ENCODE data around the gene IFI27. TPM values are rescaled to one million over a fixed set of nuclear protein-coding genes. Genes with fewer than 3 reads are reported as not detected.

Gene IFI27
- total RNA-seq, 4 donors from 2014 or later = 61.2 to 247 (median 175) TPM

GRCh38 chr14:94113490-94113889 lies 3.0 kb downstream of the IFI27 start:
- H3K9me3 ChIP-seq = no peaks in the 10 kb centered on the region
- peak overlapping the region in 3 of 4 donors; percentile 78 to 84 (median 80) for H3K27ac ChIP-seq
- ATAC-seq = no peak
- H3K4me3 ChIP-seq = peak overlapping the region in 1 of 2 donors; percentile 49
- H3K36me3 ChIP-seq = no peaks in the 10 kb centered on the region
- 50% methylated on average over 2 of the region's 6 CpGs for WGBS, 2 donors (ENCODE audit: low coverage in 1 of 2)
- TF ChIP-seq EP300 (IDR thresholded peaks at IDR 0.05) (no peak), CTCF (IDR thresholded peaks at IDR 0.05) (no peak), POLR2A (IDR thresholded peaks at IDR 0.05) (no peak), POLR2AphosphoS5 (IDR thresholded peaks at IDR 0.05) (no peak)
- H3K27me3 ChIP-seq = peaks cover 4% of the 10 kb centered on the region
- H3K4me1 ChIP-seq = peaks cover 0 to 32% (median 17%) of the 10 kb centered on the region in 3 donors

- WGBS, 2 donors (ENCODE audit: low coverage in 1 of 2) = 46 to 71% methylated on average over 2 to 4 of the region's 5 CpGs
- H3K27me3 ChIP-seq = peaks cover 5% of the 10 kb centered on the region
- no peak for TF ChIP-seq CTCF (IDR thresholded peaks at IDR 0.05)
- TF ChIP-seq EP300 (IDR thresholded peaks at IDR 0.05) = no peak
- TF ChIP-seq POLR2AphosphoS5 (IDR thresholded peaks at IDR 0.05) = no peak
- no peak for TF ChIP-seq POLR2A (IDR thresholded peaks at IDR 0.05)
- H3K36me3 ChIP-seq = no peaks in the 10 kb centered on the region
- peak overlapping the region in 3 of 4 donors; percentile 78 to 84 (median 80) for H3K27ac ChIP-seq
- peaks cover 0 to 32% (median 17%) of the 10 kb centered on the region in 3 donors for H3K4me1 ChIP-seq
- peaks cover 0 to 1% (median 0%) of the 10 kb centered on the region in 3 donors for H3K9me3 ChIP-seq
- H3K4me3 ChIP-seq = peak overlapping the region in 1 of 2 donors; percentile 49
- ATAC-seq = no peak
These were observed 3.5 kb downstream of the IFI27 start for GRCh38 chr14:94113908-94114588.

GRCh38 chr14:94114589-94115057 lies 4.1 kb downstream of the IFI27 start:
- ATAC-seq = no peak
- Histone ChIP-seq H3K9me3 (peaks cover 0 to 7% (median 0%) of the 10 kb centered on the region in 3 donors), H3K36me3 (no peaks in the 10 kb centered on the region), H3K27me3 (peaks cover 10% of the 10 kb centered on the region), H3K4me1 (peaks cover 0 to 32% (median 17%) of the 10 kb centered on the region in 3 donors), H3K27ac (peak overlapping the region in 3 of 4 donors; percentile 78 to 84 (median 80)), H3K4me3 (no peak overlapping the region)
- TF ChIP-seq CTCF (IDR thresholded peaks at IDR 0.05) (no peak), POLR2A (IDR thresholded peaks at IDR 0.05) (no peak), POLR2AphosphoS5 (IDR thresholded peaks at IDR 0.05) (no peak), EP300 (IDR thresholded peaks at IDR 0.05) (no peak)
- 40 to 80% methylated on average over 1 to 4 of the region's 5 CpGs for WGBS, 2 donors (ENCODE audit: low coverage in 1 of 2)

GRCh38 chr14:94115058-94115591 lies 4.6 kb downstream of the IFI27 start:
- H3K27me3 ChIP-seq = peaks cover 11% of the 10 kb centered on the region
- H3K27ac ChIP-seq = peak overlapping the region in 3 of 4 donors; percentile 78 to 84 (median 80)
- peaks cover 0 to 12% (median 0%) of the 10 kb centered on the region in 3 donors for H3K9me3 ChIP-seq
- peaks cover 0 to 27% (median 14%) of the 10 kb centered on the region in 3 donors for H3K4me1 ChIP-seq
- peak; percentile 54 for ATAC-seq
- H3K36me3 ChIP-seq = no peaks in the 10 kb centered on the region
- 23% methylated on average over 4 of the region's 4 CpGs; no CpG with 5 or more reads in 1 of the 2 donors for WGBS, 2 donors (ENCODE audit: low coverage in 1 of 2)
- TF ChIP-seq POLR2AphosphoS5 (IDR thresholded peaks at IDR 0.05) (no peak), CTCF (IDR thresholded peaks at IDR 0.05) (no peak), POLR2A (IDR thresholded peaks at IDR 0.05) (no peak), EP300 (IDR thresholded peaks at IDR 0.05) (no peak)
- no peak overlapping the region for H3K4me3 ChIP-seq

Measured in gastroesophageal sphincter (tissue), 4 donors.